Measurements from ENCODE around the gene CHRNA4.

CHRNA4 gene

GRCh38 chr20:63369724-63370617 is 8.8 kb upstream of the CHRNA4 start:
- H3K27ac ChIP-seq = no peak overlapping the region
- no peaks in the 10 kb centered on the region for H3K4me1 ChIP-seq (ENCODE audit: low read depth, poor library complexity, severe bottlenecking)
- no peak overlapping the region for H3K4me2 ChIP-seq
- no peaks in the 10 kb centered on the region for H3K36me3 ChIP-seq (ENCODE audit: insufficient read depth)
- H3K79me2 ChIP-seq (ENCODE audit: insufficient read depth, low read depth) = no peaks in the 10 kb centered on the region
- no peaks in the 10 kb centered on the region for H4K20me1 ChIP-seq (ENCODE audit: insufficient read depth)
- no peak for TF ChIP-seq CTCF (conservative IDR thresholded peaks at IDR 0.05; ENCODE audit: low read depth, low read length)
- H2AFZ ChIP-seq (ENCODE audit: low read depth) = no peak overlapping the region
- no peak overlapping the region for H3K9ac ChIP-seq
- H3K4me3 ChIP-seq (IDR thresholded peaks at IDR 0.05; ENCODE audit: insufficient read depth, low read depth, low read length) = no peak overlapping the region
- H3K27me3 ChIP-seq (ENCODE audit: insufficient read depth, low read depth) = peaks cover 94% of the 10 kb centered on the region

- no peaks in the 10 kb centered on the region for H3K79me2 ChIP-seq (ENCODE audit: insufficient read depth, low read depth)
- no peak overlapping the region for H3K4me3 ChIP-seq (IDR thresholded peaks at IDR 0.05; ENCODE audit: insufficient read depth, low read depth, low read length)
- H3K4me2 ChIP-seq = no peak overlapping the region
- H3K27ac ChIP-seq = no peak overlapping the region
- H3K9ac ChIP-seq = no peak overlapping the region
- no peaks in the 10 kb centered on the region for H3K4me1 ChIP-seq (ENCODE audit: low read depth, poor library complexity, severe bottlenecking)
- H3K36me3 ChIP-seq (ENCODE audit: insufficient read depth) = no peaks in the 10 kb centered on the region
- H3K27me3 ChIP-seq (ENCODE audit: insufficient read depth, low read depth) = peaks cover 93% of the 10 kb centered on the region
- TF ChIP-seq CTCF (conservative IDR thresholded peaks at IDR 0.05; ENCODE audit: low read depth, low read length) = no peak
- no peak overlapping the region for H2AFZ ChIP-seq (ENCODE audit: low read depth)
- H4K20me1 ChIP-seq (ENCODE audit: insufficient read depth) = no peaks in the 10 kb centered on the region
Observed at GRCh38 chr20:63369024-63369530, 7.9 kb upstream of the CHRNA4 start.

- H4K20me1 ChIP-seq (ENCODE audit: insufficient read depth) = no peaks in the 10 kb centered on the region
- no peaks in the 10 kb centered on the region for H3K36me3 ChIP-seq (ENCODE audit: insufficient read depth)
- H3K4me2 ChIP-seq = no peak overlapping the region
- no peak for TF ChIP-seq CTCF (conservative IDR thresholded peaks at IDR 0.05; ENCODE audit: low read depth, low read length)
- peaks cover 93% of the 10 kb centered on the region for H3K27me3 ChIP-seq (ENCODE audit: insufficient read depth, low read depth)
- H3K79me2 ChIP-seq (ENCODE audit: insufficient read depth, low read depth) = no peaks in the 10 kb centered on the region
- H3K4me3 ChIP-seq (IDR thresholded peaks at IDR 0.05; ENCODE audit: insufficient read depth, low read depth, low read length) = no peak overlapping the region
- no peaks in the 10 kb centered on the region for H3K4me1 ChIP-seq (ENCODE audit: low read depth, poor library complexity, severe bottlenecking)
- H2AFZ ChIP-seq (ENCODE audit: low read depth) = no peak overlapping the region
- H3K27ac ChIP-seq = no peak overlapping the region
- H3K9ac ChIP-seq = no peak overlapping the region
Observed at GRCh38 chr20:63368151-63368550, 7.0 kb upstream of the CHRNA4 start.

- Histone ChIP-seq H3K4me2 (no peak overlapping the region), H3K4me3 (IDR thresholded peaks at IDR 0.05; ENCODE audit: insufficient read depth, low read depth, low read length) (no peak overlapping the region), H3K79me2 (ENCODE audit: insufficient read depth, low read depth) (no peaks in the 10 kb centered on the region), H3K27me3 (ENCODE audit: insufficient read depth, low read depth) (peaks cover 93% of the 10 kb centered on the region), H2AFZ (ENCODE audit: low read depth) (no peak overlapping the region), H3K27ac (no peak overlapping the region), H4K20me1 (ENCODE audit: insufficient read depth) (no peaks in the 10 kb centered on the region), H3K36me3 (ENCODE audit: insufficient read depth) (no peaks in the 10 kb centered on the region), H3K4me1 (ENCODE audit: low read depth, poor library complexity, severe bottlenecking) (no peaks in the 10 kb centered on the region), H3K9ac (no peak overlapping the region)
- no peak for TF ChIP-seq CTCF (conservative IDR thresholded peaks at IDR 0.05; ENCODE audit: low read depth, low read length)
Observed at GRCh38 chr20:63367446-63368055, 6.4 kb upstream of the CHRNA4 start.
